ENCODE results near the gene STEAP1. TPM values are rescaled to one million over a fixed set of nuclear protein-coding genes. Genes with fewer than 3 reads are reported as not detected.
"Not testable (repeated sequence)": the region's sequence is repeated elsewhere in the genome, so short reads cannot be mapped to it uniquely, and the experiment has no call there.

STEAP1 gene
- total and polyA plus RNA-seq, 12 donors = 0.29 to 3.7 (median 0.92) TPM; not detected in 2

GRCh38 chr7:90180011-90180585 lies 25.8 kb downstream of the STEAP1 start:
- 43 to 69% methylated on average over 1 of the region's 1 CpG for WGBS, 2 donors
- Histone ChIP-seq H3K27ac (no peak overlapping the region), H3K4me1 (peaks cover 0 to 11% (median 0%) of the 10 kb centered on the region in 9 donors), H3K9me3 (no peaks in the 10 kb centered on the region), H3K4me3 (no peak overlapping the region), H3K27me3 (no peaks in the 10 kb centered on the region), H3K36me3 (no peaks in the 10 kb centered on the region)
- TF ChIP-seq CTCF (IDR thresholded peaks at IDR 0.05) = no peak
- intact Hi-C loops (cut with DNase I) = no loop called here
- DNase-seq = no peak
- no peak for ATAC-seq

GRCh38 chr7:90180649-90181048 lies 26.4 kb downstream of the STEAP1 start:
- no peaks in the 10 kb centered on the region for H3K36me3 ChIP-seq
- no peak for ATAC-seq
- H3K4me3 ChIP-seq = no peak overlapping the region
- no peaks in the 10 kb centered on the region for H3K9me3 ChIP-seq
- DNase-seq = no peak
- TF ChIP-seq CTCF (IDR thresholded peaks at IDR 0.05) = no peak
- no peaks in the 10 kb centered on the region for H3K27me3 ChIP-seq
- H3K4me1 ChIP-seq = peaks cover 0 to 11% (median 0%) of the 10 kb centered on the region in 9 donors
- intact Hi-C loops (cut with DNase I) = no loop called here
- H3K27ac ChIP-seq = no peak overlapping the region

GRCh38 chr7:90181485-90181884 lies 27.2 kb downstream of the STEAP1 start:
- no peak for TF ChIP-seq CTCF (IDR thresholded peaks at IDR 0.05)
- no peak for DNase-seq
- no peak overlapping the region for H3K4me3 ChIP-seq
- H3K9me3 ChIP-seq = peaks cover 0 to 3% (median 0%) of the 10 kb centered on the region in 11 donors
- no peaks in the 10 kb centered on the region for H3K36me3 ChIP-seq
- intact Hi-C loops (cut with DNase I) = no loop called here
- H3K4me1 ChIP-seq = peaks cover 0 to 11% (median 0%) of the 10 kb centered on the region in 9 donors
- no peak overlapping the region for H3K27ac ChIP-seq
- ATAC-seq = no peak
- no peaks in the 10 kb centered on the region for H3K27me3 ChIP-seq

GRCh38 chr7:90186290-90186689 lies 32.0 kb downstream of the STEAP1 start:
- H3K4me1 ChIP-seq; H3K27me3 ChIP-seq; ATAC-seq; DNase-seq; H3K9me3 ChIP-seq; H3K36me3 ChIP-seq; H3K27ac ChIP-seq; intact Hi-C loops (cut with DNase I); H3K4me3 ChIP-seq: not testable (repeated sequence)
- WGBS, 2 donors = 71 to 79% methylated on average over 4 of the region's 4 CpGs

- Histone ChIP-seq H3K4me3 (no peak overlapping the region), H3K9me3 (peaks cover 0 to 13% (median 0%) of the 10 kb centered on the region in 11 donors), H3K27ac (no peak overlapping the region), H3K4me1 (no peaks in the 10 kb centered on the region), H3K27me3 (no peaks in the 10 kb centered on the region), H3K36me3 (no peaks in the 10 kb centered on the region)
- intact Hi-C loops (cut with DNase I) = no loop called here
- ATAC-seq (no peak), DNase-seq (no peak)
- no peak for TF ChIP-seq CTCF (IDR thresholded peaks at IDR 0.05)
Observed at GRCh38 chr7:90187507-90188050, 33.3 kb downstream of the STEAP1 start.

Measured in heart right ventricle (tissue), 16 donors.